GM19023 (cell line): ENCODE measurements around the gene CPSF6.
"Not testable (repeated sequence)": the region's sequence is repeated elsewhere in the genome, so short reads cannot be mapped to it uniquely, and the experiment has no call there.

Experiments
- ATAC-seq: cut with Tn5 transposase; IDR thresholded peaks from one replicate; pipeline ENCODE4 v1.9.1; 2021; ENCODE audit warnings: mild to moderate bottlenecking, moderate library complexity; ENCODE audit not compliant: unreplicated experiment

CPSF6 gene

GRCh38 chr12:69317233-69317632 lies 77.9 kb downstream of the CPSF6 start:
- ATAC-seq, result not testable (repeated sequence)

- no peak for ATAC-seq
Observed at GRCh38 chr12:69318225-69318624, 78.9 kb downstream of the CPSF6 start.

- ATAC-seq, result no peak
Observed at GRCh38 chr12:69321351-69321750, 82.0 kb downstream of the CPSF6 start.
